ENCODE results near the gene KIAA1671. TPM values are rescaled to one million over a fixed set of nuclear protein-coding genes. Genes with fewer than 3 reads are reported as not detected.
A peak's percentile ranks its signal among the peaks of the same experiment; 100 is the strongest.

Gene KIAA1671
- total and polyA plus RNA-seq, 2 of the 13 experiments (the other 11 are each of a cell fraction or from before 2014, with no cell fraction given) = 13.5 to 13.6 TPM

DNA sequence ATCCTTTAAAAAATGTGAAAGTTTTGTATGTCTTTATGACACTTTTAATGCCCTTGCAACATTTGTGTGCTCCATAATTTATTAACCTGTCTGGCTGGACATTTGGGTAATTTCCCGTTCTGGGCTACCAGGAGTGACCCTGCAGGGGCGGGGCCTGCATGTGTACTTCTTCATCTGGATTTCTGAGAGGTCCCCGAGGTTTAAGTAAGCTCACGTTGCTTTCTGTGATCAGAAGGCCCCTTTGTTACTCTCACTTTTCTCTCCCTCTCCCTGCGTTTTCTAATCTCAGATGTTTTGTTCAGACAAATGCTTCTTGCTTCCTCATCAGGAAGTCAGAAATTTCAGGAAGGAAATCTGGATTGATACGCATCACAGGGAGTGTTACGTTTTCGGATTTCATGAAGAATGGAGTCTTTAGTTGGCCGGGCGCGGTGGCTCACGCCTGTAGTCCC is 168.3 kb downstream of the KIAA1671 start:
- peak overlapping the region; percentile 78 for H3K4me2 ChIP-seq (ENCODE audit: low read depth, low read length)
- peak; percentile 42 for ATAC-seq
- in situ Hi-C loops (cut with HindIII; ENCODE audit: extremely low pct_ligation_motif_present, low pct_unique_long_range_greater_than_20kb) (no loop called here), intact Hi-C loops (cut with micrococcal nuclease; ENCODE audit: unreplicated experiment) (loop anchor here (1.0 to 5.0 kb wide), 2 partner anchors 10 to 38 kb away; no protein-coding TSS in a partner anchor)
- H3K79me2 ChIP-seq (ENCODE audit: insufficient read depth, low read length) = peaks cover 18% of the 10 kb centered on the region
- POLR2A ChIA-PET = interaction anchor here (0.5 to 1.6 kb wide), 2 partner anchors 9 to 341 kb away, joined by 3 to 10 read pairs; no protein-coding TSS in a partner anchor
- no peaks in the 10 kb centered on the region for H4K20me1 ChIP-seq (ENCODE audit: insufficient read depth, low read length)
- H3K4me3 ChIP-seq (replicated peaks in 1 of 3; ENCODE audit: insufficient read depth in 1 of 3, low read depth in 2 of 3, low read length in 3 of 3) = peak overlapping the region in 1 of 3 experiments; percentile 51; a peak in 2 of 6 replicates
- peak overlapping the region; percentile 61; the same call in 1 of the 2 replicates for H3K9ac ChIP-seq (ENCODE audit: insufficient read depth, low read depth, low read length)
- no peak overlapping the region for H2AFZ ChIP-seq (ENCODE audit: low read length)
- no peak for TF ChIP-seq KLF15 (CRISPR knock-in tag; IDR thresholded peaks at IDR 0.05; ENCODE audit: borderline replicate concordance)
- TF ChIP-seq SIX4 (CRISPR knock-in tag; IDR thresholded peaks at IDR 0.05) = 0 out of 2 replicates have a peak, but pooled peaks have one; percentile 11
- no peak for TF ChIP-seq HCFC1 (IDR thresholded peaks at IDR 0.05; ENCODE audit: low read depth, low read length)
- 0 out of 2 replicates have a peak, but pooled peaks have one; percentile 24 for TF ChIP-seq PHF21A (CRISPR knock-in tag; IDR thresholded peaks at IDR 0.05)
- TF ChIP-seq SRY (CRISPR knock-in tag; IDR thresholded peaks at IDR 0.05) = no peak
- no peaks in the 10 kb centered on the region for H3K9me3 ChIP-seq (ENCODE audit: low read length)
- peak; percentile 28 for DNase-seq (ENCODE audit: low spot score)
- CTCF ChIA-PET (ENCODE audit: low intra/inter-chr PET ratio, low total read pairs) = no interaction called here
- H3K27ac ChIP-seq (ENCODE audit: extremely low read length, insufficient read depth, low read length) = peak overlapping the region; percentile 77
- 65% methylated on average over 12 of the region's 12 CpGs for WGBS (ENCODE audit: low lambda C conversion rate)
- TSS peak; percentile 60 for BruUV-seq (replicated peaks)
- peaks cover 2 to 8% of the 10 kb centered on the region in 2 experiments; a peak in 4 of 5 replicates for H3K36me3 ChIP-seq (replicated peaks in 1 of 2; ENCODE audit: control insufficient read depth in 1 of 2, insufficient read depth in 2 of 2, low read length in 2 of 2)
- peaks cover 48% of the 10 kb centered on the region for H3K4me1 ChIP-seq (ENCODE audit: insufficient read depth, low read length)
- no peaks in the 10 kb centered on the region for H3K27me3 ChIP-seq (ENCODE audit: control insufficient read depth in 1 of 2, insufficient read depth in 2 of 2, low read length in 2 of 2)
- no peak for FAIRE-seq

- BruUV-seq (replicated peaks) = no TSS peak
- Histone ChIP-seq H3K4me1 (ENCODE audit: insufficient read depth, low read length) (peaks cover 35% of the 10 kb centered on the region), H2AFZ (ENCODE audit: low read length) (no peak overlapping the region), H3K4me3 (replicated peaks in 1 of 3; ENCODE audit: insufficient read depth in 1 of 3, low read depth in 2 of 3, low read length in 3 of 3) (no peak overlapping the region), H4K20me1 (ENCODE audit: insufficient read depth, low read length) (no peaks in the 10 kb centered on the region), H3K4me2 (ENCODE audit: low read depth, low read length) (no peak overlapping the region), H3K9ac (ENCODE audit: insufficient read depth, low read depth, low read length) (no peak overlapping the region), H3K36me3 (replicated peaks in 1 of 2; ENCODE audit: control insufficient read depth in 1 of 2, insufficient read depth in 2 of 2, low read length in 2 of 2) (peaks cover 4 to 11% of the 10 kb centered on the region in 2 experiments; a peak in 3 of 5 replicates), H3K27ac (ENCODE audit: extremely low read length, insufficient read depth, low read length) (no peak overlapping the region), H3K79me2 (ENCODE audit: insufficient read depth, low read length) (peaks cover 26% of the 10 kb centered on the region), H3K27me3 (ENCODE audit: control insufficient read depth in 1 of 2, insufficient read depth in 2 of 2, low read length in 2 of 2) (no peaks in the 10 kb centered on the region), H3K9me3 (ENCODE audit: low read length) (no peaks in the 10 kb centered on the region)
- WGBS (ENCODE audit: low lambda C conversion rate) = 98% methylated on average over 14 of the region's 14 CpGs
- ATAC-seq (no peak), DNase-seq (ENCODE audit: low spot score) (no peak), FAIRE-seq (no peak)
- ChIA-PET POLR2A (no interaction called here), CTCF (ENCODE audit: low intra/inter-chr PET ratio, low total read pairs) (no interaction called here)
- in situ Hi-C loops (cut with HindIII; ENCODE audit: extremely low pct_ligation_motif_present, low pct_unique_long_range_greater_than_20kb) (no loop called here), intact Hi-C loops (cut with micrococcal nuclease; ENCODE audit: unreplicated experiment) (loop anchor here (5.0 kb wide), 1 partner anchor 40 kb away; no protein-coding TSS in a partner anchor)
- no peak for TF ChIP-seq ZNF354B (CRISPR knock-in tag; IDR thresholded peaks at IDR 0.05)
- peak; percentile 36 for TF ChIP-seq RFX1 (IDR thresholded peaks at IDR 0.05)
These were observed 169.7 kb downstream of the KIAA1671 start for GRCh38 chr22:25122136-25122764.
